Pons (tissue), 1 donor: ENCODE data around the gene SPATA31A1.
"Not testable (repeated sequence)": the region's sequence is repeated elsewhere in the genome, so short reads cannot be mapped to it uniquely, and the experiment has no call there.

Experiments
- DNase-seq: peaks from one replicate; pipeline ENCODE4 v3.0.0-alpha.2; 2016; ENCODE audit warnings: low spot score

The SPATA31A1 gene

GRCh38 chr9:39355369-39355768 is at the start of gene SPATA31A1:
SPATA31A1 (plus strand) TSS chr9:39355669; CDS start chr9:39355731, 62 bp downstream.
- DNase-seq, result not testable (repeated sequence)

- not testable (repeated sequence) for DNase-seq
Observed at GRCh38 chr9:39407261-39408204, 52.1 kb downstream of the SPATA31A1 start.

- DNase-seq, result not testable (repeated sequence)
Observed at GRCh38 chr9:39411254-39411940, 55.9 kb downstream of the SPATA31A1 start.
